WERI-Rb-1 (cell line): ENCODE measurements around the gene ZMAT3.

Source experiments
- DNase-seq: peaks from one replicate; pipeline ENCODE4 v3.0.0-alpha.2; 2020
- H3K27ac ChIP-seq: fragments of 250-450 bp; sonication (Bioruptor Pico); 2 replicates; pipeline ENCODE4 v1.5.1; 2020; ENCODE audit warnings: mild to moderate bottlenecking, moderate library complexity
- H3K27me3 ChIP-seq: fragments of 250-450 bp; sonication (Bioruptor Pico); 2 replicates; pipeline ENCODE4 v1.5.1; 2021; ENCODE audit warnings: mild to moderate bottlenecking, low read depth, moderate library complexity; ENCODE audit not compliant: insufficient read depth, severe bottlenecking
- H3K36me3 ChIP-seq: fragments of 250-450 bp; sonication (Bioruptor Pico); 2 replicates; pipeline ENCODE4 v1.5.1; 2020; ENCODE audit warnings: mild to moderate bottlenecking, moderate library complexity
- H3K4me3 ChIP-seq: 2 replicates; pipeline ENCODE4 v1.5.1; 2011; ENCODE audit warnings: low read depth, mild to moderate bottlenecking, control low read depth, low read length
- H3K9me3 ChIP-seq: fragments of 250-450 bp; sonication (Bioruptor Pico); 2 replicates; pipeline ENCODE4 v1.5.1; 2021; ENCODE audit warnings: mild to moderate bottlenecking, moderate library complexity; ENCODE audit not compliant: severe bottlenecking
- CTCF ChIP-seq: IDR thresholded peaks from 2 replicates; pipeline ENCODE4 v1.5.1; 2011; ENCODE audit warnings: low read depth, mild to moderate bottlenecking, control low read depth, inconsistent platforms, low read length

ZMAT3 gene

DNA sequence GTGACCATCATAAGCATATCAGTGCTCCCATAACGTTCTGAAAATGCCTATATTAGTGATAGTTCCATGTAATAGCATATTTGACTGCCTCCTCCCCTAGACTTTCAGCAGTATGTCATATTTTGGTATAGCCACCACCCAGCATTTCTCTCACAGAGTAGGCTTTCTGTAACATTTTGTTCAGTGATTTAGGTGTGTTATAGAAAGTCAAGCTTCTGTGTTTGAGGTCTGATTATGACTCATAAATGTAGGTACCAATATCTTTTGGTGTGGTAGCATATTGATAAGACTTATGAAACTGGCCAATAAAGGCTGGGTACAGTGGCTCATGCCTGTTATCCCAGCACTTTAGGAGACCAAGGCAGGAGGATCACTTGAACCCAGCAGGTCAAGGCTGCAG is 34.3 kb upstream of the ZMAT3 start:
- Histone ChIP-seq H3K4me3 (no peak overlapping the region), H3K27me3 (no peaks in the 10 kb centered on the region), H3K36me3 (no peaks in the 10 kb centered on the region), H3K27ac (no peak overlapping the region), H3K9me3 (no peaks in the 10 kb centered on the region)
- no peak for DNase-seq
- no peak for TF ChIP-seq CTCF

DNA sequence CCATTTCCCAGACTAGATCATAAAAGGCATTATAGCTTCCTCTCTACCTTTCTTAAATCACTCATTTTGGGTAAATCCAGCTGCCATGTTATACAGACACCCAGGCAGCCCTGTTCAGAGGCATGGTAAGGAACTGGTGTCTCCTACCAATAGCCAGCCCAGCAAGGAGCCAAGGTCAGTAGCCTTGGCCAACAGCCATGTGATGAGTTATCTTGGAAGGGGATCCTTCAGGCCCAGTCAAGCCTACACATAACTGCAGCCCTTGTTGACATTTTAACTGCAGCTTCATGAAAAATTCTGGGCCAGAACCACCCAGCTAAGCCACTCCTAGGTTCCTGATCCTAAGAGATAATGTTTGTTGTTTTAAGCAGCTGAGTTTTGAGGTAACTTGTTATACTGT is 29.0 kb upstream of the ZMAT3 start:
- Histone ChIP-seq H3K9me3 (no peaks in the 10 kb centered on the region), H3K4me3 (no peak overlapping the region), H3K36me3 (no peaks in the 10 kb centered on the region), H3K27ac (no peak overlapping the region), H3K27me3 (no peaks in the 10 kb centered on the region)
- no peak for TF ChIP-seq CTCF
- no peak for DNase-seq

- H3K36me3 ChIP-seq, result no peaks in the 10 kb centered on the region
- H3K9me3 ChIP-seq, result no peaks in the 10 kb centered on the region
- no peak overlapping the region for H3K27ac ChIP-seq
- no peaks in the 10 kb centered on the region for H3K27me3 ChIP-seq
- H3K4me3 ChIP-seq, result no peak overlapping the region
- no peak for TF ChIP-seq CTCF
- DNase-seq, result no peak
Observed at GRCh38 chr3:179098388-179099077, 26.9 kb upstream of the ZMAT3 start.

GRCh38 chr3:179093807-179094206 is 22.2 kb upstream of the ZMAT3 start:
- no peak for TF ChIP-seq CTCF

GRCh38 chr3:179091113-179091512 is 19.5 kb upstream of the ZMAT3 start:
- Histone ChIP-seq H3K27me3 (no peaks in the 10 kb centered on the region), H3K4me3 (no peak overlapping the region)
- no peak for TF ChIP-seq CTCF

More at GRCh38 chr3:179093807-179094206, 22.2 kb upstream of the ZMAT3 start:
- DNase-seq, result no peak
- Histone ChIP-seq H3K4me3 (no peak overlapping the region), H3K36me3 (no peaks in the 10 kb centered on the region), H3K9me3 (no peaks in the 10 kb centered on the region), H3K27me3 (no peaks in the 10 kb centered on the region), H3K27ac (no peak overlapping the region)

DNA sequence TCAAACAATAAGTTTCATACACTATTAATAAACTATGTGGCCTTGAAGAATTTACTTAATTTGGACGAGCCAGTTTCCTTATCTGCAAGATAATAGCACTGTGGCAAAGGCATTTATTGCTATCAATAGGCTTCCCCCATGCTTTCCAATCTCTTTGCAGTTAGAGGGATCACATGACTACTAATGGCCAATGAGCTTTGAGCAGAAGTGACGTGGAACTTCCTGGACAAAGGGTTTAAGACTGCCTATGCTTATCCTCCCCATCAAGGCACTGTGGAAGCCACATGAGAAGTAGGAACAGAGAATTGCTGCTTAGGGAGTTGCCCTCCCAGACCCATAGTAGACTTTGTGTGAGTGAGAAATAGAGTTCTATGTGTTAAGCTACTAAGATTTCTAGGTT is 16.7 kb upstream of the ZMAT3 start:
- Histone ChIP-seq H3K9me3 (no peaks in the 10 kb centered on the region), H3K36me3 (no peaks in the 10 kb centered on the region), H3K27ac (no peak overlapping the region), H3K4me3 (no peak overlapping the region), H3K27me3 (no peaks in the 10 kb centered on the region)
- no peak for TF ChIP-seq CTCF
- no peak for DNase-seq

More at GRCh38 chr3:179091113-179091512, 19.5 kb upstream of the ZMAT3 start:
- H3K27ac ChIP-seq, result no peak overlapping the region
- H3K9me3 ChIP-seq, result no peaks in the 10 kb centered on the region
- no peaks in the 10 kb centered on the region for H3K36me3 ChIP-seq
- no peak for DNase-seq
